ENCODE results near the gene MIDN.

The MIDN gene

GRCh38 chr19:1259206-1259875 lies 11.0 kb downstream of the MIDN start:
- DNase-seq: peak; percentile 68

- peak; percentile 32 for DNase-seq
These were observed 11.7 kb downstream of the MIDN start for GRCh38 chr19:1259876-1260748.

- peak; percentile 97 for DNase-seq
These were observed 12.6 kb downstream of the MIDN start for GRCh38 chr19:1260749-1261537.

- DNase-seq: no peak
These were observed 13.1 kb downstream of the MIDN start for GRCh38 chr19:1261538-1261797.

- peak; percentile 34 for DNase-seq
These were observed 13.6 kb downstream of the MIDN start for GRCh38 chr19:1261798-1262622.

GRCh38 chr19:1262623-1263123 lies 14.3 kb downstream of the MIDN start:
- peak; percentile 44 for DNase-seq

- DNase-seq: no peak
These were observed 14.8 kb downstream of the MIDN start for GRCh38 chr19:1263188-1263587.

GRCh38 chr19:1264801-1265614 lies 16.6 kb downstream of the MIDN start:
- DNase-seq: peak; percentile 93

GRCh38 chr19:1265615-1266128 lies 17.3 kb downstream of the MIDN start:
- DNase-seq: peak; percentile 90

GRCh38 chr19:1266129-1266915 lies 17.9 kb downstream of the MIDN start:
- peak; percentile 88 for DNase-seq

GRCh38 chr19:1266916-1267476 lies 18.6 kb downstream of the MIDN start:
- no peak for DNase-seq

GRCh38 chr19:1267477-1268225 lies 19.3 kb downstream of the MIDN start:
- DNase-seq: peak; percentile 64

- no peak for DNase-seq
These were observed 20.1 kb downstream of the MIDN start for GRCh38 chr19:1268226-1269064.

- peak; percentile 99 for DNase-seq
These were observed 20.7 kb downstream of the MIDN start, which contains the start of gene CIRBP for GRCh38 chr19:1269065-1269477. CIRBP (plus strand) TSS chr19:1269332; CDS start chr19:1270934, 1,602 bp downstream.

GRCh38 chr19:1269478-1270212 lies 21.3 kb downstream of the MIDN start:
- peak; percentile 88 for DNase-seq

- DNase-seq: peak; percentile 34
These were observed 21.9 kb downstream of the MIDN start for GRCh38 chr19:1270213-1270853.
